ENCODE data around the gene TRIM52. TPM values are rescaled to one million over a fixed set of nuclear protein-coding genes. Genes with fewer than 3 reads are reported as not detected.

Gene TRIM52
- total and polyA plus RNA-seq, 10 of the 15 experiments (the other 5 are each of a cell fraction or from before 2014, with no cell fraction given), result 1.4 to 24.3 (median 8.1) TPM

GRCh38 chr5:181219262-181220177 is 41.4 kb downstream of the TRIM52 start (continued):
- TF ChIP-seq ELK1 (IDR thresholded peaks at IDR 0.05; ENCODE audit: low read depth, low read length), result no peak
- TF ChIP-seq BCL11A (IDR thresholded peaks at IDR 0.05; ENCODE audit: low read depth, low read length), result no peak

GRCh38 chr5:181218795-181219124 is 42.2 kb downstream of the TRIM52 start:
- Histone ChIP-seq H3K4me2 (ENCODE audit: control insufficient read depth, insufficient read depth) (peak overlapping the region; percentile 77), H3K9me3 (replicated peaks; ENCODE audit: control insufficient read depth, insufficient read depth, low read length) (no peaks in the 10 kb centered on the region), H3K4me1 (ENCODE audit: control insufficient read depth, insufficient read depth, low read length) (peaks cover 8% of the 10 kb centered on the region), H3K27ac (ENCODE audit: control insufficient read depth, insufficient read depth) (no peak overlapping the region), H3K79me2 (ENCODE audit: control insufficient read depth, insufficient read depth, low read length) (no peaks in the 10 kb centered on the region; the same call in 1 of the 2 replicates), H3K36me3 (ENCODE audit: control insufficient read depth in 2 of 2, insufficient read depth in 2 of 2, low read length in 1 of 2) (no peaks in the 10 kb centered on the region), H2AFZ (ENCODE audit: control insufficient read depth, low read depth, low read length) (peak overlapping the region; percentile 18), H4K20me1 (ENCODE audit: control insufficient read depth, insufficient read depth) (no peaks in the 10 kb centered on the region), H3K4me3 (peak overlapping the region; percentile 58; the same call in 1 of the 2 replicates), H3K27me3 (replicated peaks in 1 of 2; ENCODE audit: control insufficient read depth in 2 of 2, insufficient read depth in 2 of 2, low read length in 1 of 2) (no peaks in the 10 kb centered on the region), H3K9ac (ENCODE audit: control insufficient read depth, insufficient read depth, low read length) (no peak overlapping the region)
- in situ Hi-C loops (cut with MboI) (no loop called here), intact Hi-C loops (cut with micrococcal nuclease; ENCODE audit: unreplicated experiment) (loop anchor here (1.0 kb wide), 1 partner anchor 11 kb away; no protein-coding TSS in a partner anchor)
- ATAC-seq, result no peak
- TF ChIP-seq SUPT20H (IDR thresholded peaks at IDR 0.05; ENCODE audit: borderline replicate concordance, control insufficient read depth, low read depth, low read length), result no peak
- TF ChIP-seq SRF (IDR thresholded peaks at IDR 0.05; ENCODE audit: low read depth in 2 of 2, low read length in 2 of 2), result no peak
- TF ChIP-seq RCOR1 (conservative IDR thresholded peaks at IDR 0.05; ENCODE audit: low read depth, low read length), result no peak
- no peak for TF ChIP-seq ZNF622 (IDR thresholded peaks at IDR 0.05)
- peak; percentile 1 for TF ChIP-seq KLF5 (IDR thresholded peaks at IDR 0.05; ENCODE audit: partially characterized antibody)
- TF ChIP-seq STAT1 (conservative IDR thresholded peaks at IDR 0.05), result no peak
- TF ChIP-seq ZNF217 (IDR thresholded peaks at IDR 0.05), result 0 out of 2 replicates have a peak, but pooled peaks have one; percentile 3
- no peak for TF ChIP-seq MTA2 (IDR thresholded peaks at IDR 0.05; ENCODE audit: low read depth)
- 27% methylated on average over 10 of the region's 10 CpGs for WGBS (ENCODE audit: insufficient coverage, insufficient replicate concordance, low lambda C conversion rate, missing lambda C conversion rate)
- BruUV-seq (replicated peaks), result no TSS peak
- CTCF ChIA-PET, result no interaction called here
- no peak for FAIRE-seq
- POLR2A ChIA-PET, result no interaction called here
- SMC1A ChIA-PET (ENCODE audit: uncharacterized antibody, unreplicated experiment), result no interaction called here
- no peak for DNase-seq (ENCODE audit: low read depth, low spot score)
- RAD21 ChIA-PET (ENCODE audit: unreplicated experiment), result no interaction called here

All from GM12878 (cell line).